Measurements from ENCODE around the gene PDIA4.

DNA sequence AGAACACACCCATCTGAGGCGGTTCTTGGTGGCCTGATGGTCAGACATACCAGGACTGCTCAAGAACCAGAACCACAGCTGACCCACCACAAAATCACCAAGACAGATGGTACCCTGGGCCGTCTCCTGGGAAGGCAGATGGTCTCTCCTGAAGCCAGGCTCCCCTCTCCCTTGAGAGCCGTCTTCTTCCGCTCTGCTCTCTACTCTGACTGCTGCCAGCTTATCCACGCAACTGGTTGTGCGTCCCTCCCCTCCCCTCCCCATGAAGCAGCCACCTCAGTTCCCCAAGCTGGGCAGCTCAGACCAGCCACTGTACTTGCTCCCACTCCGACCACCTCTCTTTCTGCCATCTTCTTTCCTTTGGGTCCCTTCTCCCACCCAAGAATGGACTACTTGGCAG lies 14.0 kb downstream of the PDIA4 start:
- TF ChIP-seq YY1 (IDR thresholded peaks at IDR 0.05; ENCODE audit: low read depth, low read length): no peak
- TF ChIP-seq, protein P1, sequence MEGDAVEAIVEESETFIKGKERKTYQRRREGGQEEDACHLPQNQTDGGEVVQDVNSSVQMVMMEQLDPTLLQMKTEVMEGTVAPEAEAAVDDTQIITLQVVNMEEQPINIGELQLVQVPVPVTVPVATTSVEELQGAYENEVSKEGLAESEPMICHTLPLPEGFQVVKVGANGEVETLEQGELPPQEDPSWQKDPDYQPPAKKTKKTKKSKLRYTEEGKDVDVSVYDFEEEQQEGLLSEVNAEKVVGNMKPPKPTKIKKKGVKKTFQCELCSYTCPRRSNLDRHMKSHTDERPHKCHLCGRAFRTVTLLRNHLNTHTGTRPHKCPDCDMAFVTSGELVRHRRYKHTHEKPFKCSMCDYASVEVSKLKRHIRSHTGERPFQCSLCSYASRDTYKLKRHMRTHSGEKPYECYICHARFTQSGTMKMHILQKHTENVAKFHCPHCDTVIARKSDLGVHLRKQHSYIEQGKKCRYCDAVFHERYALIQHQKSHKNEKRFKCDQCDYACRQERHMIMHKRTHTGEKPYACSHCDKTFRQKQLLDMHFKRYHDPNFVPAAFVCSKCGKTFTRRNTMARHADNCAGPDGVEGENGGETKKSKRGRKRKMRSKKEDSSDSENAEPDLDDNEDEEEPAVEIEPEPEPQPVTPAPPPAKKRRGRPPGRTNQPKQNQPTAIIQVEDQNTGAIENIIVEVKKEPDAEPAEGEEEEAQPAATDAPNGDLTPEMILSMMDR (IDR thresholded peaks at IDR 0.05; ENCODE audit: control extremely low read depth in 1 of 3, insufficient read depth in 1 of 3, low read depth in 1 of 3, low read length in 3 of 3): no peak
- TF ChIP-seq POLR2A (IDR thresholded peaks at IDR 0.05; ENCODE audit: control extremely low read depth in 1 of 2, low read depth in 2 of 2, low read length in 2 of 2): no peak
- TF ChIP-seq MAFK (IDR thresholded peaks at IDR 0.05; ENCODE audit: low read depth, low read length): no peak
- TF ChIP-seq, protein P2, sequence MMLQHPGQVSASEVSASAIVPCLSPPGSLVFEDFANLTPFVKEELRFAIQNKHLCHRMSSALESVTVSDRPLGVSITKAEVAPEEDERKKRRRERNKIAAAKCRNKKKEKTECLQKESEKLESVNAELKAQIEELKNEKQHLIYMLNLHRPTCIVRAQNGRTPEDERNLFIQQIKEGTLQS (IDR thresholded peaks at IDR 0.05; ENCODE audit: insufficient read depth, low read depth, low read length): no peak
